ACC112 (cell line): ENCODE data around the gene KCNN3.

ENCODE experiments used
- H2AFZ ChIP-seq: fragments of 200-600 bp; sonication (generic); one replicate; pipeline ENCODE4 v1.6.0; 2017; ENCODE audit warnings: antibody characterized with exemption, low read length; ENCODE audit not compliant: unreplicated experiment
- H3K27ac ChIP-seq: fragments of 200-600 bp; sonication (generic); 2 replicates; pipeline ENCODE4 v1.5.1; 2014; ENCODE audit warnings: low read depth, mild to moderate bottlenecking, antibody characterized with exemption, low read length, moderate library complexity
- H3K27me3 ChIP-seq: fragments of 200-600 bp; sonication (generic); 2 replicates; pipeline ENCODE4 v1.6.1; 2014; ENCODE audit warnings: mild to moderate bottlenecking, antibody characterized with exemption, low read length, moderate library complexity, mixed read lengths; ENCODE audit not compliant: insufficient read depth
- H3K36me3 ChIP-seq: fragments of 200-600 bp; sonication (generic); 2 replicates; pipeline ENCODE4 v1.6.1; 2016; ENCODE audit warnings: mild to moderate bottlenecking, antibody characterized with exemption, low read length, moderate library complexity, mixed read lengths; ENCODE audit not compliant: insufficient read depth
- H3K4me1 ChIP-seq: fragments of 200-600 bp; sonication (generic); one replicate; pipeline ENCODE4 v1.6.1; 2016; ENCODE audit warnings: low read length, mixed read lengths; ENCODE audit not compliant: insufficient read depth, unreplicated experiment, control insufficient read depth
- H3K4me3 ChIP-seq: fragments of 200-600 bp; sonication (generic); 2 replicates; pipeline ENCODE4 v1.5.1; 2014; ENCODE audit warnings: mild to moderate bottlenecking, low read depth, low read length
- H3K79me2 ChIP-seq: fragments of 200-600 bp; sonication (generic); one replicate; pipeline ENCODE4 v1.6.0; 2016; ENCODE audit warnings: low read length; ENCODE audit not compliant: control insufficient read depth, unreplicated experiment, insufficient read depth

Gene KCNN3

DNA sequence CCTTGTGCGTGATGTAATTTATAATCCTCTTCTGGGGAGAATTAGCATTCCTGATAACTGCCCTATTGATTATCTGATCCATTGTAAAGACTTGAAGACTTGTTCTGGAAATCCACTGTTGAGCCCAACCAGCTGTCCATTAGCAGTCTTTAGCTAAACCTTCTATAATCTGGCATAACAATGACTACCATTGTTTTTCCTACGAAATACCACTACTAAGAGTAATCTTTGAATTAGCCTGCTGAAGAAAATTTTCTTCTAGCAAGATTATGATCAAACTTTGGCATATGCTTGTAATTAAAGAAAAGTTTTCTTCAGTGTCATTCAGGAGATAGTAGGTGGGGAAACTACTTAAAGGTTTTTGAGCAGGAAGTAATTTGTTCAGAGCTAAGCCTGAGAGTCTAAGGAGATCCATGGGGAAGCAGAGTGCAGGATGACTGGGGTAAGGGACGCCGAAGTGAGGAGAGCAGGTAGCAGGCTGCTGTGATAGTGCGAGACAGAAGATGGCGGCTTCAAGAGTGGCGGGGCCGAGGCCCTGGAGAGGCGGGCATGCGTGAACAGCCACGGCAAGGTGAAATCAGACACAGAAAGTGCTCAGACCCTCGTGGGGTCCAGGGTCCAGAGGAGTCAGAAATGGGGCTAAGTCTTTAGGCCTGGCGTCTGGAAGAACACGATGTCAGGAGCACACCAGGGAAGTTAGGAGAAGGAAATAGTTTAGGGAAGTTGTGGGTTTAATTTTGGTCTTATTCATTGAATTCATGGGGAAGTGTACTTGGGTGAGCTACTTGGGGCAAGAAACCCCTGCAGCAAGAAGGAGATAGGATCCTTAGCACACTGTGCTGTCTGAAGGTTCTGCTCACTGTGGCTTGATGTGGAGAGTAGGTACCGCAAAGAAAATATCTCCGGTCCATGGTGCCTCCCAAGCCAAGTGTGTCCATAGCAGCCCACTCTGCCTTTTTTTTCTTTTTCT, 149.5 kb downstream of the KCNN3 start:
- Histone ChIP-seq H3K4me1 (no peaks in the 10 kb centered on the region), H3K27me3 (no peaks in the 10 kb centered on the region), H3K27ac (no peak overlapping the region), H3K36me3 (no peaks in the 10 kb centered on the region), H2AFZ (no peak overlapping the region), H3K79me2 (no peaks in the 10 kb centered on the region), H3K4me3 (no peak overlapping the region)

- Histone ChIP-seq H3K4me3 (no peak overlapping the region), H3K36me3 (no peaks in the 10 kb centered on the region), H3K79me2 (no peaks in the 10 kb centered on the region), H2AFZ (no peak overlapping the region), H3K27ac (no peak overlapping the region), H3K27me3 (no peaks in the 10 kb centered on the region), H3K4me1 (no peaks in the 10 kb centered on the region)
Observed at GRCh38 chr1:154719586-154720327, 150.3 kb downstream of the KCNN3 start.

GRCh38 chr1:154718566-154718965, 151.5 kb downstream of the KCNN3 start:
- H3K79me2 ChIP-seq = no peaks in the 10 kb centered on the region
- H3K36me3 ChIP-seq = no peaks in the 10 kb centered on the region
- H3K27me3 ChIP-seq = no peaks in the 10 kb centered on the region
- H3K4me1 ChIP-seq = no peaks in the 10 kb centered on the region
- no peak overlapping the region for H3K4me3 ChIP-seq
- no peak overlapping the region for H2AFZ ChIP-seq
- H3K27ac ChIP-seq = no peak overlapping the region

DNA sequence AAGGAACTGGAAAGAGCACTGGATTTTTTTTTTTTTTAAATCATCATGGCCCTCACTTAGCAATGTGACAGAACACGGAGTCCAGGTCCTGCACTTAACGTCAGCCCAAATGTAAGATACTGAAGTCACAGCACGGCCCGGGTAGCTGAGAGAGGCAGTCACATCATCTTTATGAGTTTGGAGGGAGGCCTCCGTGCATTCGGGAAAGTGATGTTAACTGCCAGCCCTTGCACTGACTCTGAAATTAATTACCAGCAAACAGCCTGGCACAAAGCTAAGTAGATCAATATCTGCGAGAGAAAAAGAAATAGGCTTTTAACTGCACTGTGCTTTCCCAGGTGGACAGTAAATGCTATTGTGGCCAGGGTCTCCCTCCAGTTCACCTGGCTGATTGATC, 152.6 kb downstream of the KCNN3 start:
- no peaks in the 10 kb centered on the region for H3K4me1 ChIP-seq
- no peak overlapping the region for H3K27ac ChIP-seq
- peaks cover 7% of the 10 kb centered on the region; the same call in 1 of the 2 replicates for H3K27me3 ChIP-seq
- no peak overlapping the region for H2AFZ ChIP-seq
- no peaks in the 10 kb centered on the region for H3K79me2 ChIP-seq
- no peaks in the 10 kb centered on the region for H3K36me3 ChIP-seq
- H3K4me3 ChIP-seq = no peak overlapping the region

GRCh38 chr1:154716614-154717527, 153.2 kb downstream of the KCNN3 start:
- peaks cover 12% of the 10 kb centered on the region; the same call in 1 of the 2 replicates for H3K27me3 ChIP-seq
- H3K79me2 ChIP-seq = no peaks in the 10 kb centered on the region
- H3K4me3 ChIP-seq = no peak overlapping the region
- no peaks in the 10 kb centered on the region for H3K4me1 ChIP-seq
- H2AFZ ChIP-seq = no peak overlapping the region
- no peaks in the 10 kb centered on the region for H3K36me3 ChIP-seq
- H3K27ac ChIP-seq = no peak overlapping the region

- Histone ChIP-seq H2AFZ (no peak overlapping the region), H3K27ac (no peak overlapping the region), H3K36me3 (no peaks in the 10 kb centered on the region), H3K4me3 (no peak overlapping the region), H3K27me3 (peaks cover 15% of the 10 kb centered on the region), H3K4me1 (no peaks in the 10 kb centered on the region), H3K79me2 (no peaks in the 10 kb centered on the region)
Observed at GRCh38 chr1:154716011-154716410, 154.1 kb downstream of the KCNN3 start.

- Histone ChIP-seq H2AFZ (no peak overlapping the region), H3K4me1 (no peaks in the 10 kb centered on the region), H3K36me3 (no peaks in the 10 kb centered on the region), H3K79me2 (no peaks in the 10 kb centered on the region), H3K27me3 (peaks cover 16% of the 10 kb centered on the region), H3K4me3 (no peak overlapping the region), H3K27ac (no peak overlapping the region)
Observed at GRCh38 chr1:154715385-154715784, 154.7 kb downstream of the KCNN3 start.

- Histone ChIP-seq H3K79me2 (no peaks in the 10 kb centered on the region), H3K27me3 (peaks cover 23% of the 10 kb centered on the region), H3K27ac (no peak overlapping the region), H3K4me1 (no peaks in the 10 kb centered on the region), H3K4me3 (no peak overlapping the region), H2AFZ (no peak overlapping the region), H3K36me3 (no peaks in the 10 kb centered on the region)
Observed at GRCh38 chr1:154714638-154715037, 155.4 kb downstream of the KCNN3 start.

- Histone ChIP-seq H3K4me3 (no peak overlapping the region), H2AFZ (no peak overlapping the region), H3K79me2 (no peaks in the 10 kb centered on the region), H3K36me3 (no peaks in the 10 kb centered on the region), H3K27me3 (peaks cover 25% of the 10 kb centered on the region), H3K27ac (no peak overlapping the region), H3K4me1 (no peaks in the 10 kb centered on the region)
Observed at GRCh38 chr1:154714052-154714623, 155.9 kb downstream of the KCNN3 start.

DNA sequence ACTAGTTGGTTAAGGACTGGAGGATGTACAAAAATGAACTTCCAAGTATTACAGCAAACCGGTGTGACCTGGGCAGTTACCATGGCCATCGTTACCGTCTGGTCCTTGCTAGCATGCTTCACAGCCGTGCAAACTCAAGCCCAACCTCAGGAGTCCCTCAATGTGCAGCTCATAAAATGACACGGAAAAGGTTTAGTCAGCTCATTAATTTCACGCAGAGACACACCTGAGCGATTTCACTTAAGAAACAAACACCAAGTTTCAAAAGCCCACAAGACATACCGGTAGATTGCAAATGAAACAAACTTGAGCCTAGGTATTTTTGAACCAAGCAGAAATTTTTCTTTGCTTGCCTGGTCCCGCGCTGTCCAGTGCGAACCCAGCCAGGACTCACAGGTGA, 157.1 kb downstream of the KCNN3 start:
- peaks cover 25% of the 10 kb centered on the region for H3K27me3 ChIP-seq
- H3K27ac ChIP-seq = no peak overlapping the region
- no peak overlapping the region for H3K4me3 ChIP-seq
- H3K4me1 ChIP-seq = no peaks in the 10 kb centered on the region
- no peaks in the 10 kb centered on the region for H3K36me3 ChIP-seq
- no peaks in the 10 kb centered on the region for H3K79me2 ChIP-seq
- no peak overlapping the region for H2AFZ ChIP-seq
